NB4 (cell line): ENCODE results near the gene SALL2.

Source experiments
- DNase-seq: peaks from one replicate; pipeline ENCODE4 v3.0.0; 2010; ENCODE audit warnings: low read depth
- H3K4me3 ChIP-seq: one replicate; pipeline ENCODE4 v1.5.1; 2011; ENCODE audit warnings: mild to moderate bottlenecking, low read depth, low read length, moderate library complexity
- CTCF ChIP-seq: IDR thresholded peaks from one replicate; pipeline ENCODE4 v1.5.1; 2012; ENCODE audit warnings: low read depth, low read length
- MAX ChIP-seq: IDR thresholded peaks from 2 replicates; pipeline ENCODE4 v1.6.1; 2011; ENCODE audit warnings: low read depth, low read length
- MYC ChIP-seq: IDR thresholded peaks from 2 replicates; pipeline ENCODE4 v1.6.1; 2011; ENCODE audit warnings: low read depth, low read length
- POLR2A ChIP-seq: IDR thresholded peaks from 2 replicates; pipeline ENCODE4 v1.6.1; 2011; ENCODE audit warnings: mild to moderate bottlenecking; ENCODE audit not compliant: insufficient read length; ENCODE audit errors: extremely low read depth

The SALL2 gene

GRCh38 chr14:21486640-21487087 lies 39.5 kb downstream of the SALL2 start:
- no peak for DNase-seq
- TF ChIP-seq CTCF (no peak), POLR2A (no peak), MYC (no peak), MAX (no peak)
- no peak overlapping the region for H3K4me3 ChIP-seq

GRCh38 chr14:21476925-21477681 lies 49.0 kb downstream of the SALL2 start, which contains the start of the genes RAB2B and TOX4:
TSS of gene RAB2B (minus strand) at chr14:21476959. CDS start at chr14:21476872, 87 bp downstream.
TSS of gene TOX4 (plus strand) at chr14:21477195. CDS start at chr14:21477279, 84 bp downstream.
- TF ChIP-seq MYC = no peak; the same call in 1 of the 2 replicates
- peak; percentile 76 for TF ChIP-seq POLR2A
- no peak for TF ChIP-seq MAX
- TF ChIP-seq CTCF = peak; percentile 87
- H3K4me3 ChIP-seq = peak within 1 kb of the TSS; percentile 98
- DNase-seq = peak; percentile 98

GRCh38 chr14:21476523-21476924 lies 49.6 kb downstream of the SALL2 start:
- TF ChIP-seq MYC = 0 out of 2 replicates have a peak, but pooled peaks have one; percentile 1
- TF ChIP-seq POLR2A = no peak
- DNase-seq = no peak
- H3K4me3 ChIP-seq = peak overlapping the region; percentile 96

- no peak for DNase-seq
- TF ChIP-seq CTCF (no peak), MAX (no peak), POLR2A (no peak), MYC (no peak)
Measured at GRCh38 chr14:21475767-21476522, 50.2 kb downstream of the SALL2 start.

More at GRCh38 chr14:21475767-21476522, 50.2 kb downstream of the SALL2 start:
- H3K4me3 ChIP-seq = peak overlapping the region; percentile 96
